B cell (primary cell): Measurements from ENCODE around the gene PRTN3.

Experiments used
- EZH2 ChIP-seq: IDR thresholded peaks from 2 replicates; pipeline ENCODE4 v1.6.1; 2012; ENCODE audit warnings: borderline replicate concordance, low read depth, mild to moderate bottlenecking, moderate library complexity, low read length; ENCODE audit not compliant: insufficient read depth, poor library complexity, severe bottlenecking
- TF ChIP-seq, protein P1 (sequence below): fragments of 200-600 bp; IDR thresholded peaks from one replicate; pipeline ENCODE4 v1.8.0; 2022; ENCODE audit warnings: antibody characterized with exemption, mild to moderate bottlenecking

DNA sequence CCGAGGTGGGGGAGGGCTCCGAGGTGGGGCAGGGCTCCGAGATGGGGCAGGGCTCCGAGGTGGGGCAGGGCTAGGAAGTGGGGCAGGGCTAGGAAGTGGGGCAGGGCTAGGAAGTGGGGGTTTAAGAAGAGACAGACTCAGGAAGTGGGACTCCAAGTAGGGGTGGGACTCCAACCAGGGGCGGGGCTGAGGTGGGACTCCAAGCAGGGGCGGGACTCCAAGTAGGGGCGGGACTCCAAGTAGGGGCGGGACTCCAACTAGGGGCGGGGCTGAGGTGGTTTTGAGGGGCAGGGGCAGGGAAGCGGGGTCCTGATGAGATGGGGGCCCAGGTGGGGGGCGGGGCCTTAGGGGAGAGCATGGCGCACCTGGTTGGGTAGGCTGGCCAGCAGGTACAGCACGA, 32.3 kb downstream of the PRTN3 start:
- TF ChIP-seq, protein P1, sequence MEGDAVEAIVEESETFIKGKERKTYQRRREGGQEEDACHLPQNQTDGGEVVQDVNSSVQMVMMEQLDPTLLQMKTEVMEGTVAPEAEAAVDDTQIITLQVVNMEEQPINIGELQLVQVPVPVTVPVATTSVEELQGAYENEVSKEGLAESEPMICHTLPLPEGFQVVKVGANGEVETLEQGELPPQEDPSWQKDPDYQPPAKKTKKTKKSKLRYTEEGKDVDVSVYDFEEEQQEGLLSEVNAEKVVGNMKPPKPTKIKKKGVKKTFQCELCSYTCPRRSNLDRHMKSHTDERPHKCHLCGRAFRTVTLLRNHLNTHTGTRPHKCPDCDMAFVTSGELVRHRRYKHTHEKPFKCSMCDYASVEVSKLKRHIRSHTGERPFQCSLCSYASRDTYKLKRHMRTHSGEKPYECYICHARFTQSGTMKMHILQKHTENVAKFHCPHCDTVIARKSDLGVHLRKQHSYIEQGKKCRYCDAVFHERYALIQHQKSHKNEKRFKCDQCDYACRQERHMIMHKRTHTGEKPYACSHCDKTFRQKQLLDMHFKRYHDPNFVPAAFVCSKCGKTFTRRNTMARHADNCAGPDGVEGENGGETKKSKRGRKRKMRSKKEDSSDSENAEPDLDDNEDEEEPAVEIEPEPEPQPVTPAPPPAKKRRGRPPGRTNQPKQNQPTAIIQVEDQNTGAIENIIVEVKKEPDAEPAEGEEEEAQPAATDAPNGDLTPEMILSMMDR, result no peak
- TF ChIP-seq EZH2, result no peak
